Lower leg skin (tissue), 3 donors: ENCODE data around the gene ANKRD6.

ENCODE experiments used
- CTCF ChIP-seq, 3 donors: fragments of 450-650 bp; IDR thresholded peaks; one replicate each; pipeline ENCODE4 v1.5.1; 2016; ENCODE audit warnings: antibody characterized with exemption in 3 of 3, mild to moderate bottlenecking in 3 of 3, moderate library complexity in 2 of 3
- POLR2A ChIP-seq, 2 donors: fragments of 450-650 bp; IDR thresholded peaks; one replicate each; pipeline ENCODE4 v1.6.1; 2016 to 2017; ENCODE audit warnings: antibody characterized with exemption in 2 of 2, mild to moderate bottlenecking in 1 of 2, moderate library complexity in 1 of 2

DNA sequence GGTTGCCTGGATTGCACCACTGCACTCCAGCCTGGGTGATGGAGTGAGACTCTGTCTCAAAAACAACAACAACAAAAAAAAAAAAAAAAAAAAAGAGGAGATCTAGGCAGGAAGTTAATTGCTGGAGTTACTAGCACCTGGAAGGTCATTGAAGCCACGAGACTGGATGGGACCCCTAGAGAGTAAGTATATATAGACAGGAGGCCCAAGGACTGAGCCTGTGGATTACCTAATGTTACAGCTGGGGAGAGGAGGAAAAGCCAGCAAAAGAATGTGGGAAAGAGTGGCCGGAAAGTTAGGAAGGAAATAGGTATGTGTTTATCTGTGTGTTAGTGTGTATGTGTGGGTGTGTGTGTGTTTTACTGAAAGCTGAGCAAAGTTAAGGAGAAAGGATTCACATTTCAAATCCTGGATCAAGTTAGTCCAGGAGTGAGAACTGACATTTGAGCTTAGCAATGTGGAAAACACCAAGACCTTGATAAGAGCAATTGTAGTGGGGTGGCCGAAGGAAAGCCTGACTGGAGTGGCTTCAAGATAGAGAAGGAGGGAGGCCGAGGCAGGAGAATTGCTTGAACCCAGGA lies 38.4 kb downstream of the ANKRD6 start:
- TF ChIP-seq POLR2A (IDR thresholded peaks at IDR 0.05): no peak
- no peak for TF ChIP-seq CTCF (IDR thresholded peaks at IDR 0.05)
